Cardiac fibroblast (primary cell): ENCODE measurements around the gene RREB1.

Source experiments
- DNase-seq, 2 donors: peaks; one replicate each; pipeline versions ENCODE4 v3.0.0 to v3.0.0-alpha.2; 2010; ENCODE audit warnings: low read depth in 2 of 2
- H3K4me3 ChIP-seq, 2 donors: replicated peaks in 1 of 2; 1 replicate in 1 of 2; 2 replicates in 1 of 2; pipeline ENCODE4 v1.5.1; 2011; ENCODE audit warnings: low read depth in 2 of 2, low read length in 2 of 2, mild to moderate bottlenecking in 2 of 2, moderate library complexity in 1 of 2
- CTCF ChIP-seq: IDR thresholded peaks from one replicate; pipeline ENCODE4 v1.5.1; 2011; ENCODE audit warnings: low read depth, mild to moderate bottlenecking, low read length, inconsistent platforms

Gene RREB1

GRCh38 chr6:7071405-7071804 lies 36.4 kb upstream of the RREB1 start:
- H3K4me3 ChIP-seq, result no peak overlapping the region
- TF ChIP-seq CTCF, result no peak
- no peak for DNase-seq

- DNase-seq, result no peak
- H3K4me3 ChIP-seq, result no peak overlapping the region
- TF ChIP-seq CTCF, result no peak
Observed at GRCh38 chr6:7073082-7073820, 34.5 kb upstream of the RREB1 start.

GRCh38 chr6:7073821-7074525 lies 33.8 kb upstream of the RREB1 start:
- no peak for TF ChIP-seq CTCF
- H3K4me3 ChIP-seq, result no peak overlapping the region
- DNase-seq, result no peak

GRCh38 chr6:7074870-7075269 lies 32.9 kb upstream of the RREB1 start:
- no peak overlapping the region for H3K4me3 ChIP-seq
- TF ChIP-seq CTCF, result no peak
- no peak for DNase-seq

GRCh38 chr6:7075341-7076000 lies 32.3 kb upstream of the RREB1 start:
- no peak for DNase-seq
- H3K4me3 ChIP-seq, result no peak overlapping the region
- no peak for TF ChIP-seq CTCF

- no peak overlapping the region for H3K4me3 ChIP-seq
- no peak for DNase-seq
- TF ChIP-seq CTCF, result no peak
Observed at GRCh38 chr6:7077856-7078255, 29.9 kb upstream of the RREB1 start.
